ENCODE results near the gene HEPHL1.

- TF ChIP-seq CTCF (IDR thresholded peaks at IDR 0.05; ENCODE audit: insufficient read depth, low read depth, low read length) (no peak), EZH2 (IDR thresholded peaks at IDR 0.05; ENCODE audit: insufficient read depth, low read length) (no peak)
Measured at GRCh38 chr11:94011478-94011877, 9.7 kb upstream of the HEPHL1 start.
